DMS53 (cell line): Measurements from ENCODE around the gene ANKRD37.
"Not testable (repeated sequence)": the region's sequence is repeated elsewhere in the genome, so short reads cannot be mapped to it uniquely, and the experiment has no call there.

Experiments used
- DNase-seq: peaks from one replicate; lab custom pipeline; 2025; lab: John Stamatoyannopoulos, UW

The ANKRD37 gene, protein sequence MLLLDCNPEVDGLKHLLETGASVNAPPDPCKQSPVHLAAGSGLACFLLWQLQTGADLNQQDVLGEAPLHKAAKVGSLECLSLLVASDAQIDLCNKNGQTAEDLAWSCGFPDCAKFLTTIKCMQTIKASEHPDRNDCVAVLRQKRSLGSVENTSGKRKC

DNA sequence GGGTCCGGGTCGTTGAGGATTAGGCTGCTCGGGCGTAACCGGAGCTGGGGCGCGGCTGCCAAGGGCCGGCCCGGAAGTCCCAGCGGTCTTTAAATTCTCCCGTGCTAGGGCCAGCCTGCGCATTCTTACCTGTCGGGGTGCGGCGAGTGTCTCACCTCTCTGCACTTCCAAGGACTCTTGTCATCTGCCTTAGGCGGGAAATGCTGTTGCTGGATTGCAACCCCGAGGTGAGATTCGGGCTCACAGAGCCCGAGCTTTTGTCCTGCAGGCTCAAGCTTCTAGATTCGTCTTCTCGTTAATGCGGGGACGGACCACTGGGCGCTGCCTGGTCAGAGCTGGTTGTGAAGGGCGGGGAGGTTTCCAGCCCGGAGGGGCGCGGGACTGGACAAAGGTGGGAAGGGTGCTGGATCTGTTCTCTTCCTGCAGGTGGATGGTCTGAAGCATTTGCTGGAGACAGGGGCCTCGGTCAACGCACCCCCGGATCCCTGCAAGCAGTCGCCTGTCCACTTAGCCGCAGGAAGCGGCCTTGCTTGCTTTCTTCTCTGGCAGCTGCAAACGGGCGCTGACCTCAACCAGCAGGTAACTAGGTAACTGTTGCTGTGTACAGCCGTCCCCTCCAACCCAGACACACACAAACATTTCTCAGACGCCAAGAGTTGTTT lies at the start of gene ANKRD37:
TSS of gene ANKRD37 (plus strand) at position 118 of the 662 bp plus-strand sequence. CDS start at position 201, 83 bp downstream.
- peak; percentile 95 for DNase-seq

DNA sequence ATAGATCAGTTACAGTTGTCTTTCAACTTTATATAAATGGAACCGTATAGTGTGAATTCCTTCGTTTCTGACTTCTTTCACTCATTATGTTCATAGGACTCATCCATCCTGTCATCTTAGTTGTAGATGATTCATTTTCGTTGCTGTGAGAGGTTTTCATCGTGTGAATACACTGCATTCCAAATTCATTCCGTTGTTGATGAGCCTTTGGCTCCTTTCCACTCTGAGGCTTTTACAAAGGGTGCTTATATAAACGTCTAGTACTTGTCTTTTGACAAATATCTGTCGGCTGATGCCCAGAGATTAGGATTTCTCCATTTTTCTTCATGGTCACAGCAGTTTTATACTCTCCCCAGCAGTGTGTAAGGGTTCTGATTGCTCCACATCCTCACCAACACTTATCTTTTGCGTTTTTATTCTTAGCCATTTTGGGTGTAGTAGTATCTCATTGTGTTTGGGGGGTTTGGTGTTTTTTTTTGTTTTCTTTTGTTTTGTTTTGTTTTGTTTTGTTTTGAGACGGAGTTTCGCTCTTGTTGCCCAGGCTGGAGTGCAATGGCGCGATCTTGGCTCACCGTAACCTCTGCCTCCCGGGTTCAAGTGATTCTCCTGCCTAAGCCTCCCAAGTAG lies 49.6 kb upstream of the ANKRD37 start:
- DNase-seq: no peak

DNA sequence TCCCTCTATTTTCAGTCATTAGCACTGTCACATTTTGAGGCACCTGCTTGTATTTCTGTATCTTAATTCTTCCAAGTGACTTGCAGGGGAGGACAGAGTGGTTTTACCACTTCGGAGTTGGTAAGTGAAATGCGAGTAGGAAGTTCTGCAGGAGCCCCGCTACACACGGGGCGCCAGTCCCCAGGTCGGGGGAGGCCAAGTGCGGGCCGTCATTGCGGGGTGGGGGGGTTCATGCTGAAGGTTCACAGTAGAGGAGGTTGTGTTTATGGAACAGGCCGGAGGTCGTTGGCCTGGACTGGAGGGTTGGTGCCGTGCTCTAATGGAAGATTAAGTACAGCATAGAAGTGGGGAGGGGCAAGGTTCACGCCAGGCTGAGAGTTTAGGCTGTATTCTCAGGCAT lies 45.0 kb upstream of the ANKRD37 start:
- DNase-seq: no peak

DNA sequence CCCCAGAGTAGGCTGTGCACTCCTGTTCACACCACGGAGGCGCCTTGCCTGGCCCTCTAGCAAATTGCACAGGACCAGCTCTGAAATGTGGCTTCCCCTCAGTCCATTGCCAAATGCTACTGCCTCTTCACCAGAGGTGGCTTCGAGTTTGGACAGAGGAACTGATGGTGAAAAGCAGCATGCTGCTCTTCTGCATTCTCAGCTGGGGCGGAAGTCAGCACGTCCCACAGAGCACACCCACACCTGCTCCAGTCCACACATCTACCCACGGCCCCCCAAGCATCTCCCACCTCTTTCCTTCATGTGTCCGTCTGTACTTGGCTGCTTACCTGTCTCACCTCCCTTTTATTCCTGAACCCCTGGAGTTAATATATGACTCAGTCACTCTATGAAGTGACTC lies 44.4 kb upstream of the ANKRD37 start:
- DNase-seq: no peak

DNA sequence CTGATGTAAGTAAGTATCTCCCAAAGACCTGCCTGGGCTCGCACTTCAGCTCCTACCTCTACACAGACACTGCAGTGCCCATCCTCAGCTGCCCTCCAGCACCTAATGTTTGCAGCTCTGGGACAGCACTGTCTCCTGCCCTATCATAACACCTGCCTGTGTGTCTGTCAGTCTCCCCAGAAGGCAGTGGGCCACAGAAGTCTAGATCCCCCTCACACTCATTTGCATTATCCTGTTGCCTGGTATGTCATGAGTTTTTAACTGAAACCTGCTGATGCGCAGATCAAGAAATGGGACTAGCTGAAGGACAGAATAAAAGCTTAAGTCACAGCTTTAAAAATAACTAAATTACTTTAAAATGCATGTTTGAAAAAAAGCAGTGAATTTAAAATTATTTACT lies 43.9 kb upstream of the ANKRD37 start:
- DNase-seq: no peak

DNA sequence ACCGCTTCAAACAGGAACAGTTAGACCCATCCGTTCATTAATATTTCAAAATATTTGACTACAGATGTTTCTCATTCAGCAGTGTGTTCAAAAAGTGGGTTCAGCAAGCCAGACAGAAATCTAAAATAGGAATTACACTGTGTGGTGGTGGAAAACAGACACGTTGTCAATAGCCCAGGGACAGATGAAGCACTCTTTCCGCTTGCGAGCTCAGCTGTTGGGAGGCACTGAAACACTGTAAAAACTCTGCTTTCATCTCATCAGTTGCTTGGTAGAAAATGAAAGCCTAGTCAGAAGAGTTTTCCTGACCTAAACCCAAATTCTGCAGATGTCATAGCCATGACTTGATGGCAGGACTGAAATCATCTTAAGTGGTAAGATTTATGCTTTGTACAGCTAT lies 39.4 kb upstream of the ANKRD37 start:
- no peak for DNase-seq

DNA sequence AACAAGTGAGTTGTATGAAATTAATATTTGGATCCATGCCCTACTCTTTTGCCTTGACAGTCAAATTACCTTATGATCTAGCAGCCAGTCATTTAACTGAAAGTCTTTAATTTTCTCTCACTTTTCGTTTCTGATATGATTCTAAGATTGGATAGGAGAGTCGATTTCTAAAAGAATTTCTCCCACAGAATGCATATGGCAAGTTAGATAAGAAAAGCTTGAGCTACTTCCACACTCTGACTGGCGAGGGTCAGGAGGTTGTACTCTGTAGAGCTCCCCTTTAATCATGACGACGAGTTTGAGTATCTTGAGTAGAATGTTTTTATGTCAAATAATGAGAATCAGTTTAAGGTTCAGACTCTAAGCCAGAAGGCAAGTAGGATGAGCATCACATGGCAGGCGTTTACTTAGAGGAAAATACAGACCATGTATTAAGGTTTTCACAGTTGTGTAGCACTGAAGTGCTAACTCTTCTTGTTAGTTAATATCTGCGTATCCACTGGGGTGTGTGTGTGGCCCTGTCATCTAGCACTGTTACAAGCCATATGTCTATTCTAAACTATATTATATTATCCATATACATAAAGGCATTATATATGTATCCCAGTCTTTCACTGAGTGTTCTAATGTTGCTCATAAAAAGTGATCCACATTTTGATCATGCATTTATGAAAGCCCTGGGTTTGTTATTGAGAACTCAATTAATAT lies 38.8 kb upstream of the ANKRD37 start:
- DNase-seq: no peak

DNA sequence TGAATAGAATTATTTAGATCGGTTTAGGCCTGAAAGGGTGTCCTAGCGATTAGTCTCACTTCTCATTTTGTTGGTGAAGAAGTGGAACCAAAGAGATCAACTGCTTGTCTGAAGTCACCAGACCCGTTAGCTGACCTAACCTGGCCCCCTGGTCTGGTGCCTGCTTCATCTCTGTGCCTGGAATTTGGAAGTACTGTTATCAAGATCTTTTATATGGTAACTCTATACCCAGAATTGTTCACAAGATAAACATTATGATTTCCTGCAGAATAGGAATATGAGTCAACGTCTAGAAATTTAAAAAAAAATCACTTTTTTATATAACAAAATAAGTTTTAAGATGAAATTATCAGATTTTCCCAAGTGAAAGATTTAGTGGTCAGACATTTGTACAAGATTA lies 38.1 kb upstream of the ANKRD37 start:
- DNase-seq: peak; percentile 1

DNA sequence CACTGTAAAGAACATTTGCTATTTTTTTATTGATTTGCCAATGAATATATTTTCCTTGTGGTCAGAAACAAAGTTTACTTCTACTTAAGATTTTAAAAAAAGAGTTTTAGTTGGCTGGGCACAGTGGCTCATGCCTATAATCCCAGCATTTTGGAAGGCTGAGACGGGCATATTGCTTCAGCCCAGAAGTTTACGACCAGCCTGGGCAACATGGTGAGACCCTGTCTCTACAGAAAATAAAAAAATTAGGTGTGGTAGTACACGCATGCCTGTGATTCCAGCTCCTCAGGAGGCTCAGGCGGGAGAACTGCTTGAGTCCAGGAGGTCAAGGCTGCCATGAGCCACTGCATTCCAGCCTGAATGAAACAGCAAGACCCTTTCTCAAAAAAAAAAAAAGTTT lies 37.7 kb upstream of the ANKRD37 start:
- no peak for DNase-seq

DNA sequence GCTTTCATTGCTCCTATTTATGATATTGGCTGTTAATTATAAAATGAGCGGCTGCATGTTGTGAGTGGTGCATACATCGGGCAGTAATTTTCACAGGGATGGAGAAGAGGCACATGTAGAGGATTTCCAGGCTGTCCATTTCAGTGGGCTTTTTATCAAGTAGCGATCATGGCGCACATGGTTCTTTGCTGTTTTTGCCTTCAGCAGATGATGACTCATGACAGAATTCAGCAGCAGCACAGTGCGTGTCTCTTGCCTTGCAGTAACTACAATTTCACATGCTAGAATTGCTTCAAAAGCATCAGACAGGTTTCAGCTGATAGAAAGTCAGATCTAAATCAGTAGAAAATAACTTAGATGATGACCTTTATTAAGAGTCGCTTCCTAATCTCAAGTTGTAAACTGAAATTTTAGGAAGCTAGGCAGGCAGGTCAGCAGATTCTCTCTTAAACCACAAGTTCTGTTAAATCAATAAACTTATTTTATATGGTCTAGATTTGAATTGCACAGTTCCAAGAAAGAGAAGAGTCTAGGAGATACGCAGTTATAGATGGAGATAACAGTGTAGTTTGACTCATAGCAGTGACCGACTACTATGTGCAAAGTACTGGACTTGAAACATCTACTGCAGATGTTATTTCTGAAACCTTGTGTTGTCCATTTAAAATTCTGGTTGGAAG lies 36.7 kb upstream of the ANKRD37 start:
- DNase-seq: no peak

DNA sequence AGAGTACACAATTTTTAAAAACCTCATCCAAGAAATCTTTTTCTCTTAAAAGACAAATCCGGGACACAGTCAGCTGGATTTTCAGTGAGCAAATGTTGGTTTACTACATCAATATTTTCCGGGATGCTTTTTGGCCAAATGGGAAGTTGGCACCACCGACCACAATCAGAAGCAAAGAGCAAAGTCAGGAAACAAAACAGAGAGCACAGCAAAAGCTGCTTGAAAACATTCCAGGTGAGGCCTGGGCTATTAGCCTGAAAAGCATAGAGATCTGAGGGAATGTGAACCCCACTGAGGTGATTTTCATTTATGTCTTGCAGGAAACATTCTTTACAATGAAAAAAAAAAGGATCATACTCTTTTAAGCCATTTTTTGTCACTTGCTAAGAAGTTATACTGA lies 34.8 kb upstream of the ANKRD37 start:
- DNase-seq: no peak

DNA sequence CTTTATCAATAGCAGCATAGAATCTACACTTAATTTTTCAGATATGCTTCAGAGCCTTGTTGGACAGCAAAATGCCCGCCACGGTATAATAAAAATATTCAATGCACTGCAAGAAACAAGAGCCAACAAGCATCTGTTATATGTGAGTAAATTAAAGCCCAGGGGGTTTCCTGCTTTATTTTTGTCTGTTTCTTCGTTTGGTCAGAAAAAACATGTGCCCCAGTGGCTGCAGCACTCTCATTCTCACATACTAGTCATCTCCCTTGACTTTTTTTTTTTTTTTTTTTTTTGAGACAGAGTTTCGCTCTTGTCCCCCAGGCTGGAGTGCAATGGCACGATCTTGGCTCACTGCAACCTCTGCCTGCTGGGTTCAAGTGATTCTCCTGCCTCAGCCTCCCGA lies 34.1 kb upstream of the ANKRD37 start:
- not testable (repeated sequence) for DNase-seq

DNA sequence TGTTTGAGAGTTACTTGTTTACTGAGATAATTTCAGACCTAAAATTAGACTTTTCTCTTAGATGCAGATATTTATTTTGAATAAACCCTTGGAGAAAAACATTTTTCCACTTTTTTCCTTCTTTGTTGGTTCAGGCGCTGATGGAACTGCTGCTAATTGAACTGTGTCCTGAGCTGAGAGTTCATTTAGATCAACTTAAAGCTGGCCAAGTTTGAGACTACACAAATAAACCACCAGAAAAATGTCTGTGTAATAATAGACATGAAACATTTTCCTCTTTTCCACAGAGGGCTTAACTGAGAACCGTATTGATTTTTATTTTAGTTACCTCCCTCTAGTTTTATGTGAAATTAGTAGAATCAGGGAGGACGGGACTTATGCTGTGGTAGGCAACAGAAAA lies 33.4 kb upstream of the ANKRD37 start:
- DNase-seq: no peak

DNA sequence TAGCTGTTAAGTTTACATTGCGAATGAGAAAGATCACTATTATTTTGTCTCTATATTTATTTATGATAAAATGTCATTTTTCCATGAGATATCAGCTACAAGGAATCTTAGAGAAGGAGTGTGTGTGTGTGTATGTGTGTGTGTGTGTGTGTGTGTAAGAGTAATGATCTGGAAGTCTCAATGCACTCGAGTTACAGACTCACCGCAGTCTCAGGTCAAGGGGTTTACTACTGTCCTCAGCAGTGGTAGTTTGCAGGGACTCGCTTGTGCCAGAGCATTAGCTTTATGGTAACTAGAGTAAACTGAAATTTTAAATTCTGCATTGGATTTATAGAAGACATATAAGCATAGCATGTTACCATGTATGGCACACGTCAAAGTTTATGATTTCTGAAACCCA lies 31.8 kb upstream of the ANKRD37 start:
- no peak for DNase-seq

DNA sequence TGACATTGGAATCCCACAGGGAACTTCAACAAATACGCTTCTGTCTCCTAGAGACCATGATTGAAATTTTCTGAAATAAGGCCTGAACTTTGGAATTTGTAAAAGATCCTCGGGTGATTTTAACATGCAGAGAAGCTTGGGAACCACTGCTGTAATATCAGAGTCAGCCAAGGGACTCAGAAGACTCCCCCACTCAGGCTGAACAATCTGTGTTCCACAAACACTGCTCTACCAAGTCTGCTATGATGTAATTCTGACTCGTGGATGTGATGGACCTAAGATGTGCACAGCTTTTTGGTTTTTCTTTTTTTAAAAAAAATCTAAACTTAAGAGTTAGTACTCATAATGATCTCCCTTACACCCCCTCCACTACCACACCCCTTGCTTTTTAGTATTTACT lies 26.9 kb upstream of the ANKRD37 start:
- no peak for DNase-seq

DNA sequence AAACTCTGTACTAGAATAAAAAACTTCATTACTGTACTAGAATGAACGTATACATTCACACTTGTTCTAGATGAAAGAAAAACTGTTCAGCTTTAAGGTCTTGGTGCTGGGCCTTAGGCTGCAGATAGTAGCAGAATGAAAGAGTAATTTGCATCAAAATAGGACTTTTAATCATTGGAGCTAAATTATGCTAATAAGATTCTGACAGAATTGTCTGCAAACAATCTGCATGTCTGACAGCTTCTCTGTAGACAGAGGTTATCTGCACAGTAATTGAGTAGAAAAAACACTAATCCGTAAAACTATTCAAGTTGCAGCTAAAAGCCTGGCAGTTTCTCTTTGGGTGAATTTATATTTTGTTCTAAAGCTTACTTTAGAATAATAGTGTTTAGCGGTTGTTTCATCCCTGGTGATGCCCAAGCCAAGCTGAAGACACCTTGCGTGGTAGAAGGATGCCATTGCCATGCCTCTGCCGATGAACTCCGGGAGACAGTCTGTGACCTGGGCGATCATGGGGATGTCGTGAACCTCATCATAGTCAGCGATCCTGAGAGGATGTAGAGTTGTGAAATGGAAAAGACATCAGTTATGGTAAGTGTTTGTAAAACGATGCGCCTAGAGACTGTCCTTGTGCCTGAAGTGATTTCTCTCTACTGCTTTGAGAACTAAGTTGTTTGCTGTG lies 26.2 kb upstream of the ANKRD37 start:
- DNase-seq: no peak

DNA sequence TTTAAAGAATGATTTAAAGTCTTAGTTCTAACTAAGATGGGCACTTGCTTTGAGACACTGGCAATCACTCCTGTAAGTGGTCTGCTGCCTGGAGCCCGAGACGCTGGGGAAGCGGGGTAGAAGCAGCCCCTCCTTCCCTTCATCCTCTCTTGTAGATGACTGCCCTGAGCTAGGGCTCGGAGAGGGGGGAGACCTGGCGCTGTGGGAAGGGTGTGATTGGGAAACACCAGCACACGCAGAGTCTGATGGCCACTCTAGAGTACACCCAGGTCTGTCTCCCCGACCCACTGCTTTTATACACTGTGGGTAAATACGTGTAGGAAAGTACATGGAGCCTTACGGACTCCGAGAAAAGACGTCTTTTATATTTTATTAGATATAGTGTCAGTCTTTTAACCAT lies 24.9 kb upstream of the ANKRD37 start:
- no peak for DNase-seq

DNA sequence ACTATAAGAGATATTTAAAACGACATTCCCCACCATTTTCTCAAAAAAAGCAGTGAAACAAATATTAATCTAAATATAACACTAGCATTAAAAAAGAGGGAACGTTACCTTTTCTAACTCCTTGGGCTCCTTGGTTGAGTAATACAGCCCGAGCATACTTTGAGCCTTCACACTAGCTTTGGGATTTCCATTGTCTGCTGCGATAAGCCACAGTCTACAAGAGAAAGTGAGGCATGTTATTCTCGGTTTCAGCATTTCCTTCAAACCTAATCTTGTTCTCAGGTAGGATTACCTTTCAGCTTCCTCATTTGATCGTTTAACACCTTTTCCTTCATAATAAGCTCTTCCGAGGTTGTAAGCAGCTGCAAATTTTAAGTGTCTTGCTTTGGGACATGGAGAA lies 22.6 kb upstream of the ANKRD37 start:
- DNase-seq: no peak

DNA sequence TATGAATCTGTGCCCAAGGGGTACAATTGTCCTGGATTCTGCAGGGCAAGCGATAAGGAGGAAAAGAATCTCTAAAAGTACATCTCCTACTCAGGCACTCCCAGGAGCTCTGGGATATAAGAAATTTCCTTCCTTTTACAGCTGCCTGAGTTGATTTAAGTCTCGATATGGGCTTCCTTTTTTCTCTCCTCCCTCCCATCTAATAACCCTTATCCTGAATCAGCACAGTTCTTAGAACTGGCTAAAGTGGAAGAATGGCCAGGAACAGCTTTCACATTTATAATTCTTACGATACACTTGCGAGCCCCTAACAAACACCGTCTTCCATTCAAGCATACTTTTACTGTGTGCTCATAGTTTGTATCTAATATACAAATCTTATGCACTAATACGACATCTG lies 22.1 kb upstream of the ANKRD37 start:
- DNase-seq: no peak

DNA sequence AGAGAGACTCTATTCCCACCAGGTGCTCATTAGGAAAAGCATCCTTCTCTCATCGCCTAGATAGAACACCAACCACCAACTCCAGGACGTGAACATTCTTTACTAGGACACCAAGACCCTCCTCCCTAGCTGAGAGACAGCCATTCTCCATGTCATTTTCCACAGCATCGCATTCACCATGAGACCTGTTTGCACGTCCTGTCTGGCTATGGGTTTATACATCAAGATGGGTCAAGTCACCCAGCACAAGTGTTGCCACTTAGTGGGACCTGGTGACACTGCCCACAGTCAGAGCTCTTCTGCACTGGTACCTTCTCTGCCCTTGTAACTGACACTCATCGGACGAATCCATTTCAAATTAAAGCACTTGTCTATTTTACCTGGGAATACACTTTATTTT lies 18.4 kb upstream of the ANKRD37 start:
- no peak for DNase-seq

DNA sequence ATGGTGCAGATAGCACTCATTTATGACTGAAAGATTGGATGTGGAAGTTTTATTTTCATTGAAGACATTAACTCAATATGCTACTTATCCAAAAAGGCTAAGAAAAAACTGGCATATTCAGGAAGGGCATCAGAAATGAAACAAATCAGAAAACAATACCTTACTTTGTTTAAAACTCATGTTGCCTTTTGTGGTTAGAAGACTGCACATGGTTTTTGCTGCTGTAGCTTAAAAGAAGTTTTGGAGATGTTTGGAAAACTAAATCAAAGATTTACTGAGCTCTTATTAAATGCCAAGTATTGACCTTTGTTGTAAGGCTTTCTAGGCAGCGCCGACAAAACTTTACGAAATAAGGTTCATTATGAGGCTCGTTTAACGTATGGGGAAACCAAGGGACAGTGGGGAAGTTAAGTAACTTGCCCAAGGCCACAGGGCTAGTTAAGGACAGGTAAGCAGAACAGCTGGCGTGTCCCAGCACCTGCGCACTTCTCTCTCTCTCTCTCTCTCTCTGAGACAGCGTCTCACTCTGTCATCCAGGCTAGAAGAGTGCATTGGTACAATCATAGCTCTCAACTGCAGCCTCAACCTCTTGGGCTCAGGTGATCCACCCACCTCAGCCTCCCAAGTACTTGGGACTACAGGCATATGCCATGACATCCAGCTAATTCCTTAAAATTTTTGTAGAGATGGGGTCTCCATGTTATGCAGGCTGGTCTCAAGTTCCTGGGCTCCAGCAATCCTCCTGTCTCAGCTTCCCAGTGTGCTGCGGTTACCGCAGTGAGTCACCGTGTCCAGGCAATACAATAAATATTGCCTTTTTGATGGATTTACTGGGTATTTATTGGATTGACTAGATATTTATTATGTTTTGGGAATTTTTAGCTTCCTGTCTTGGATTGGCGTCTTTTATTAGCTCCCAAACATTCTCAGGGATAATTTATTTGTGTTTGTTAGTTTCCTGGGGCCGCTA lies 17.0 kb upstream of the ANKRD37 start:
- DNase-seq: no peak
